ENCODE results near the gene LRSAM1.
"Not testable (repeated sequence)": the region's sequence is repeated elsewhere in the genome, so short reads cannot be mapped to it uniquely, and the experiment has no call there.

LRSAM1 gene

DNA sequence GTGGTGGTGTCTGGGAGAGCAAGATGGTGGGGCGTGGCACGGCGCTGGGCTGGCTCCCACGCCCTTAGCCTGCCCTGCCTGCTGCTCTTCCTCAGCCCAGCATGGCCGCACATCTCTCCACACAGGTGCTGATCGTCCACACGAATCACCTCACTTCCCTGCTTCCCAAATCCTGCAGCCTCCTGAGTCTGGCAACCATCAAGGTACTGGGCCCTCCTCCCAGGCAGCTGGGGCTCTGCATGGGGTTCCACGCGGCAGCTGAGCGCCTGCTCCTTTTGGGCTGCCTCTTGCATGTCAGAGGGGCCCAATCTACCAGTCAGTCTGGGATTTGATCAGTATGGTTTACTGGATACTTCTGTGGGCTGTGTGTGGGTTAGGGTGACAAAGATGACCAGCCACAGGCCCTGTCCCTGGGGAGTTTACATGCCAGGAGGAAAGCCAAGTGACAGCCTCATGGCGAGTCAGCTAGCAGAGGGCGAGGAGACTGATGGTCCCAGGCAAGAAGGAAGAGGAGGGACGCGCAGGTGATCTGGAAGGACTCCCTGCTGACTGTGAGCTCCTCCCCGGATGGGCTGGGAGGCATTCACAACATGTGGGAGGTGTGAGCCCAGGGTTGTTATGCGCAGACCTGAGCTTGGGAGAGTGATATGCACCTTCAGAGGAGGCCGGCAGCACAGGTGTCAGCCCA, 6.0 kb downstream of the LRSAM1 start:
- DNase-seq (ENCODE audit: low read depth): no peak

DNA sequence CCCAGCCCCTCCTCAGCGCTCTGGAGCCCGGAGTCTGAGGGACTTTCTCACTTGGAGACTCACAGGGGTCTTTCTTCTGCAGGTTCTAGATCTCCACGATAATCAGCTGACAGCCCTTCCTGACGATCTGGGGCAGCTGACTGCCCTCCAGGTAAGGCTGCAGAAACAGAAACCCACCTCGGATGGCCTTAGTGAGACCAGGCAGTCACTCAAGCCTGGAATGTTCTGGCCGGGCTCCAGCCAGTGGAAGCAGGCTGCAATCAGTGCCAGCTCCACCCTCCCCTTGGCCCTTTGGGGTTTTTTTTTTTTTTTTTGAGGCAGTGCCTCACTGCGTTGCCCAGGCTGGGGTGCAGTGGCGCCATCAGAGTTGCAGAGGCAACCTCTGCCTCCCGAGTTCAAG, 7.6 kb downstream of the LRSAM1 start:
- no peak for DNase-seq (ENCODE audit: low read depth)

DNA sequence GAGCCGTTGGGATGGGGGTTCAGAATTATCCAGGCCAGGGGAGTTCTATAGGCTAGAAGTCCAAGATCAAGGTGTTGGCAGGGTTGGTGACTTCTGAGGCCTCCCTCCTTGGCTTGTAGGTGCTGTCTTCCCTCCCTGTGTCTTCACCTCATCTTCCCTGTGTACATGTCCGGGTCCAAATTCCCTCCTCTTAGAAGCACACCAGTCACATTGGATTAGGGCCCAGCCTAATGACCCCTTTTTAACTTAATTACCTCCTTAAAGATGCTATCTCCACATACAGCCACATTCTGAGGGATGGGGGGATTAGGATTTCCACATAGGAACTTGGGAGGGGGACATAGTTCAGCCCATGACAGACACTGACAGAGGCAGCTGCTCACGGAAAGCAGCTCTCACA, 12.1 kb downstream of the LRSAM1 start:
- DNase-seq (ENCODE audit: low read depth): no peak

DNA sequence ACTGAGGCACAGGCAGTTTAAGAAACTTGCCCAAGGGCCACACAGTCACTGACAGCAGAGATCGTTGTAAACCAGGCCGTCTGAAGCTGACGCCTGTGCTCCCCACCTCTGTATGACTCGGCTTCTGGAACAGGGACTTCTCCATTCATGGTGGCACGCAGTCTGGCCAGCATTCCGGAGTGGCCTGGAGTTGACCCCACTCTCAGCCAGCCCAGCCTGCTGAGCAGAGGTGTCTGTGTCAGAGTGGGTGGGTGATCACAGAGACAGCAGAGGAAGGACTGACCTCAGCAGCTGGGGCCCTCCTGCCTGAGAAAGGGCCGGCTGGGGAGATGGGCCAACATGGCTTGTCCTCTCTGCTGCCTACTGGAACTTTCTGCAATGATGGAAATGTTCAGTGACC, 12.6 kb downstream of the LRSAM1 start:
- no peak for DNase-seq (ENCODE audit: low read depth)

DNA sequence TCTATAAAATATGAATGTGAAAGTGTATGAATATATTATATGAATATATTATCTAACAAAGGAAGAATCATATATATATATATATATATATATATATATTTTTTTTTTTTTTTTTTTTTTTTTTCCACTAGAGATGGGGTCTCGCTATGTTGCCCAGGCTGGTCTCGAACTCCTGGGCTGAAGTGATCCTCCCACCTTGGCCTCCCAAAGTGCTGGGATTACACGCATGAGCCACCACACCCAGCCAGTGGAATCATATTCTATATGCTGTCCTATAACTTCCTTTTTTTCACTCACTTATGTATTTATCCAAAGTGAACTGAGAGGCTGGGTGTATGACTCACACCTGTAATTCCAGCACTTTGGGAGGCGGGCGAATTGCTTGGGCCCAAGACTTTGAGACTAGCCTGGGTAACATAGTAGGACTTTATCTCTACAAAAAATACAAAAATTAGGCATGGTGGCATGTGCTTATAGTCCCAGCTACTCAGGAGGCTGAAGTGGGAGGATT, 15.2 kb downstream of the LRSAM1 start:
- DNase-seq (ENCODE audit: low read depth): not testable (repeated sequence)

DNA sequence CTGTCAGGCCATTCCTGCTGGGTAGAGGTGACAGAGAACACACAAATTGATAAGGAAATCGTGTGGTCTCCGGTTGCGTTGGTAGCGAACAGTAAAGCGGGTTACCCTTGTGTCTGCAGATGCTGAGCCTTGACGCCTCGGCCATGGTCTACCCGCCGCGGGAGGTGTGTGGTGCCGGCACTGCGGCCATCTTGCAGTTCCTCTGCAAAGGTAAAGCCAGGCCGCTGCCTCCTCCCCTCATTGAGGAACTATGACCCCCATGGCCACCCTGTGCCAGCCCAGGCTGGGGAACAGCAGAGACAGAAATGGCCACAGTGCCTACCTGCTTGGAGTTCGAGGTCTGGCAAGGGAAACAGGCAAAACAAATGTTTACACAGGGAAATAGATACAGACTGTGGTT, 16.3 kb downstream of the LRSAM1 start:
- DNase-seq (ENCODE audit: low read depth): no peak

DNA sequence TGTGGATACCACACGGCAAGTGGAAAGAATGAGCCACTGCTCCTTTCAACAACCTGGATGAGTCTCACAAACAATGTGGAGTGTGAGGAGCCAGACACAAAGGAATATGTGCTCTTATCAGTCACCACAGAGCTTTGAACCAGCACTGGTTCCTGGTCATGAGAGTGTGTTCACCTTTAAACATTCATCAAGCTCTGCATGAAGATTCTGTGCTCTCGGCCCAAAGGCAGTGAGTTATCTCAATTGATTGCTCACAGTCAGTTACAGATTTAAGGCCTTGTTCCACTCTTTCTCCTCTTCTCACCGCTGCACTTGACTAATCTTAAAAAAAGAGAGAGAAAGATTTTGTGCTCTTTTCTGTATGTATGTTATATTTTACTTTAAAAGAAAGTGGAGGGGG, 19.4 kb downstream of the LRSAM1 start:
- no peak for DNase-seq (ENCODE audit: low read depth)

DNA sequence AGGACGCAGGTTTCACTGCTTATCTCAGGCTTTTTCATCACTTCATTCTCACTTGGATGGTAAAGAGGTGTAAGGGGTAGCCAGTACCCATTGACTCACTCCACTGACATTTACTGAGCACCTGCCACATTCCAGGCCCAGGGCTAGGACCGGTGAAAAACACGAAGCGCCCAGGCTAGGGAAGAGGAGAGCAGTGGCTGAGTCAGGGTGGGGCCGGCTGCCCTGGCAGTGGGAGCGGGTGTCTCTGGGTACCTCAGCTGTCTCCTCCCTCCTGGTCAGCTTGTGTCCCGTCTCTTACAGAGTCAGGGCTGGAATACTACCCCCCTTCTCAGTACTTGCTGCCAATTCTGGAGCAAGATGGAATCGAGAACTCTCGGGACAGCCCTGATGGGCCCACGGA, 22.2 kb downstream of the LRSAM1 start:
- no peak for DNase-seq (ENCODE audit: low read depth)

DNA sequence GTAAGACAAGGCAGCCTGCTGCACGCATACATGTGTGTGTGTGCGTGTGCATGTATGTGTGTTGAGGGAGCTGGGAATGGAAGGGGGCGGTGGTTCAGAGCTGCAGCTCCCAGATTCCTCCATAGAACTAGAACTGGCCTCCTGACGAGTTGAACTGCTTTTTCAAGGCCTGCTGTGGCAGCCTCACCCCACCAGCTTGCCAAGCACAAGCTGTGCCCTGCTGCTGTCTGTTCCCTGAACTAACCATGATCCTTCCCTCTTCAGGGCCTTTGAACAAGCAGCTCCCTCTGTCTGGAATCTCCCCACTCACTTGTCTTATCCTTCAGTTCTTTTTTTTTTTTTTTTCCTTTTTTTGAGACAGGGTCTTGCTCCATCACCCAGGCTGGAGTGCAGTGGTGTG, 22.6 kb downstream of the LRSAM1 start:
- DNase-seq (ENCODE audit: low read depth): no peak

DNA sequence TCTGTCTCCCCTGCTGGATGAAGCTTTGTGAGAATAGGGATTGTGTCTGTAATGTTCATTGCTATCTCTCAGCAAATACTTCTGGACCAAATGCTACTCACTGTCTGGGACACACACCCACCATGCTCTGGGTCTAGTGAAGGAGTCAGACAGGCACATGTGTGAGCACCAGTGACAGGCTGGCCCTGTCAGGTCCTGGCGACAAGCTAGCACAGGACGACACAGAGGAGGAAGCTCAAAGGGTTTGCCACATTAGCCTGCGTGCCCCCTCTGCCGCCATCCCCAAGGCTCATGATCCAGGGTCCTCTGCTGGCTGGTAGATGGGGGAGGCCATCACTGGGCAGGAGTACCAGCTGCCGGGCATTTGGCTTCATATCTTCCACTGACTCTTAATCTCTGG, 23.3 kb downstream of the LRSAM1 start:
- no peak for DNase-seq (ENCODE audit: low read depth)

DNA sequence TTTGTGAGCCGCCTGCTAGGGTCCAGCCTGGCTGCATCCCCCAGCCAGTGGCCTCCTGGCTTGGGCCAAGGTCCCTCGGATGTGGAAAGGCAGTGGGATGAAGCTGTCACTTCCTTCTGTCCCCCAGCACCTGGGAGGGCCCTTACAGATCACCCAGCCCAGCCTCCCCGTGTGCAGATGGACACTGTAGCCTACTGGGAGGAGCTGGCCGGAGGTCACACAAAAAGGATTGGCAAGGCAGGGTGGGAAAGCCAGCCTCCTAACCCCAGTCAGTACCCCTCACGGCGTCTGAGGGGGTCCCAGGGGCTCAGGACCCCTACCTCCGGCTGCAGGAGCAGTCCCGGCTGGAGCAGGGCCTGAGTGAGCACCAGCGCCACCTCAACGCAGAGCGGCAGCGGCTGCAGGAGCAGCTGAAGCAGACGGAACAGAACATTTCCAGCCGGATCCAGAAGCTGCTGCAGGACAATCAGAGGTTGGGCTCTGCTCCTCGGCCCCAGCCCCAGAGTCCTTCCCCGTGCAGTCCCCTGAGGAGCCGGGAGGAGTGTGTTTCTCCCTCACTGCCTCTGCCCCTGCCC, 28.3 kb downstream of the LRSAM1 start:
- DNase-seq (ENCODE audit: low read depth): no peak

DNA sequence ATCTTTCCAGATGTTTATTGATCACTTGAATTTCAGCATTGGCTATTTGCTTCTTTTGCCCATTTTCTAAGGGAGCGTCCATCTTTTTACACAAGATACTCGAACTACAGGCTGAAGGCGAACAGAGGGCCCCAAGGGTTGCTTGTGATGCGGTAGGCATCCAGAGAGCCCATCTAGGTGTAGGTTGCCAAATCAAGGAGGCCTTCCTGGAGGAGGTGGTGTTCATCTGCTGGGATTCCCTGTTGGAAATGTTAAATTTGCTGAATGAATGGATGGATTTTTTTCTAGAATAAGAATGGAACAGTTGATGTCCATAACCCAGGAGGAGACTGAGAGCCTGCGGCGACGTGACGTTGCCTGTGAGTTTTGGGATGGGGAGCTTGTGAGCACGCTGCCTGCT, 31.4 kb downstream of the LRSAM1 start:
- DNase-seq (ENCODE audit: low read depth): no peak

DNA sequence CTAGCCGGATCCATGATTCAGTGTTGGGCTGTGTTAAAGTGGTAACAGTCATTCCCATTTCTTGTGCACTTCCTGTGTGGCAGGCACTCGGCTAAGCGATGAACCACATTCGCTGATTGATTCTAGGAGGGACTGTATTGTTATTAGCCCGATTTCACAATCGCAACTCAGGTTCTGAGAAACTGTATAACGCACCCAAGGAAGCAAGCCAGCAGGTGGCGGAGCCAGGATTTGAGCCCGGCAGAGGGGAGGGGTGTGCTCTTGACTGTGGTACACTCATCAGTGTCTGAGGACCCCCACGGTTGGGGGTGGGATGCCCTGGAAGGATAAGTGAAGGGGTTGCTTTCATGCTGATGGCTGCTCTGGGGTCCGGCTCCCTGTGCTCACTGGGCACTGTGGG, 34.7 kb downstream of the LRSAM1 start:
- no peak for DNase-seq (ENCODE audit: low read depth)

DNA sequence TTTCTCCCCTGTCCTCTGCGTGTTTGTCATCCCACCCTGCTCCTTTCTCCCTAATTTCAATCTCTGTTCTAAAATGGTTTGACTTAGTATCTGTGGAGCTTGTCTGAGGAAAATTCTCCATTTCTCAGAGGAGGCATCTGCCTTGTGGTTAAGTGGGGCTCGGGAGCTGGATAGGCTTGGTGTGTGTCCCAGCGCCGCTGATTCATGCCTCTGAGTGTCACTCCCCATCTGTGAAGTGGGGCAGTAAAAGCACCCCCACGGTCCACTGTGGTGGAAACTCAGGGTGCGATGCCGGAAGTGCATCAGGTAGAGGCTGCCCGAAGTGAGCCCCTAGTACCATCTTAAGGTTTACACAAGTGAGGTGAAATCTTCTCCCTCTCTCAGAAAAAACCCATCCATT, 37.6 kb downstream of the LRSAM1 start:
- no peak for DNase-seq (ENCODE audit: low read depth)

DNA sequence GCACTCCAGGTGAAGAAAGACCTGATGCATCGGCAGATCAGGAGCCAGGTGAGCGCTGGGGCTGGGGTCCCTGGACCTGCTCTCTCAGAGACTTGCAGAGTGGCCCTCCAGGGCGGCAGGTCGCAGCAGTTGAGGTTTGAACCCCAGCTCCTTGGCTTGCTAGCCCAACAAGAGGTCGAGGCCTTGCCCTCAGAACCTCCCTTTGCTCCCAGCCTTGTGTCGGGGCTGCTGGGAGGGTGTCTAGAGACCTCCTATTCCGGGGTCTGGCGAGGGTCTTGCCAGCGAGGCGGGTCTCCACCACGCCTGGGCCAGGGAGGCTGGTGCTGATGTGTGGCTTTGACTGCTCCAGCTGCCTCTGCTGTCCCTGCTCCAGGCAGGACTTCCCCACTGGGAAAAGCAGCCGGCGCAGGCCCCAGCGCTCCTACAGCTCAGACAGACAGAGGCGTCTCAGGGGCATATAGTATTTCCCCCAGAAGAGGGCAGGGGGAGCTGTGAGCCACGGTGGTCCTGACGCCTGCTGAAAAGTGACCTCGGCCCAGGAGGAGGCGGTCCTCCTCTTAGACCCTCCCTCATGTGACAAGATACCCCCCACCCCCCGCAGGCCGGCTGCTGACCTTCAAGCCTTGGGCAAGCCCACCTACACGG, 38.3 kb downstream of the LRSAM1 start:
- DNase-seq (ENCODE audit: low read depth): no peak

DNA sequence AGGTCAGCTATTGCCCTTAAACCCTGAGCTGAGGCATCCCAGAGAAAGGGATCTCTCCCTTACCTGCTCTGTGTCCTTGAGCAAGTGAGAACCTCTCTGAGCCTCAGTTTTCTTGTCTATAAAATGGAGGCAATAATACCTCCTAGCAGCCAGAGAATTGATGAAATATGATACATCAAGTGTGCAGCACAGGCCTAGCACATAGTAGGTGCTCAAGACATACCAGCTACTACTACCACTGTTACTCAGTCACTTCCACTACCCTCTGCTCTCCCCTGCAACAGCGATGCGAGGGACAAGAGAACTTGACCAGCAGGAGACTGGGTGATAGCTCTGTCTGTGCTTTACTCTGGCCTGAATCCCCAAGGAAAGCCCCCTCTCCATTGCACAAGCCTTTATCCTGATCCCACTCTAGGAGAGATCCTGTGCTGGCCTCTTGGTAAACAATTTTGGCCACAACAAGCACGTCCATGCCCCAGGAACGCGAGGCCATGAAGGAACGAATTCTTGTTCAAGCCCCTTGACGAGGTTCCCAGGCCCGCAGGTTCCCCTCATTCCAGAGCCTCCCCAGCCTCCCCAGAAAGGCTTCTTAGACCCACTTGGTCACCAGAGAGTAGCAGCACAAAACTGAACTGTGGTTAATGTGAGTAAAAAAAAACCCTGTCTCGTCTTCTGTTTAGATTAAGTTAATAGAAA, 39.4 kb downstream of the LRSAM1 start:
- DNase-seq (ENCODE audit: low read depth): no peak

DNA sequence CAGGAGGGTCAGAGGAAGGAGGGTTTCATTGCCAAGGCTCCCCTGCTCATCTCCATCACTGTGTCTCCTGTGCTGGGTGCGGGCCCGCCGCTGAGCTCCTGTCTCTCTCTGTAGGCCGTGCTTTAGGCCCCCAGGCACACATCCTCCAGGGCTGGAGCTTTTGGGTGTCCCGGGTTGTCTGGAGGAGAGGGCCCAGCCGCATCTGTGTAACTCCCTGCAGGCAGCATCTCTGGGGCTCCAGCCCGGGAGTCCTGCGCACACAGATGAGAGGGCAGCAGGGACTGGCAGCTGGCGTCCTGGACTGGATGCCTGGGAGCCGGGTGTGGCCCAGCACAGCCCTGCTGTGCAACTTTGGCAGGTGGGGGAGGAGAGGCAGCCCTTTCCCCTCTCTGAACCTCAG, 40.2 kb downstream of the LRSAM1 start:
- DNase-seq (ENCODE audit: low read depth): no peak

DNA sequence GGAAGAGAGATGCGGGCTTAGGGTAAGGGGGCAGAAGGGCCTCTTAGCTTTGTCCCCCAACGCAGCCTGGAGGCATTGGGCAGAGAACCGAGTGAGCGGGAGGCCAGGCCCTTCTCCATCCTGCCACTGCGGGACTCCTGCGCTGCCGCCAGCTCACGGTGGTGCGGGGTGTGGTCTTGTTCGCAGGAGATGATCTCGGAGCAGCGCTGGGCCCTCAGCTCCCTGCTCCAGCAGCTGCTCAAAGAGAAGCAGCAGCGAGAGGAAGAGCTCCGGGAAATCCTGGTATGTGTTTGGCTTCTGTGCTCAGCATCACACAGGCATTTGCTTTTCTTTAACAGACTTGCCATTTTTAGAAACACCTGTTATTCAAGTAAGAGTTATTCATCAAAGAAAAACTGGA, 41.3 kb downstream of the LRSAM1 start:
- DNase-seq (ENCODE audit: low read depth): no peak

DNA sequence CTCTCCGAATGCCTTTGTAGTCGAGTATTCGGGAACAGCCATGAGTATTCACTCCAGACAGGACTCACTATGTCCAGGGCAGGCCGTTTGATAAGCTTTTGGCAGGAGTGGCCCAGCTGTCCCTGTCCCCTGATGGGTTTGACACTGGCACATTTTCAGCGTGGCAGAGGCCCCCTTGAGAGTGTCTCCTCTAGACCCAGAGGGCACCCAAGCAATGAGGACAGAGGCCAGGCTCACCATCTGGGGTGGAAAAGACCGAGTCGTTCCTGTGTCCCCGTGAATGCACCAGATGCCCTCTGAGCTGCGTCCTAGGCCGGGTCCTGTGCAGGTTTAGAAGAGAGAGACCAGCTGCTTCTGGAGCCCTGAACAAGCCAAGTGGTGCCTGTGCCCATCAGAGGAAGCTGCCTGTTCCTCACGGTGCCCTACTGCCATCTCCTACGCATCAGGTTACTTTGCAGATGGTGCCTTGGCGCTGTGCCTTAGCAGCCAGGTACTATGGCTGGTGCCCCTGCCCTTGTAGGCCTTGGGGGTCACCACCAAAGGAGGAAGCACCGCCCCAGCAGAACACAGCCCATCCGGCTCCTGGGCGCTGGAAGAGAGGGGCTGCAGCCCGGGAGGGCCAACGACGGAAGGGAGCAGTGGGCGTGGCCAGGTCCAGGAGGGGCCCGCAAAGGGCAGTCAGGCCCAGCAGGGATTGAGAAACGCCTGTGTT, 42.4 kb downstream of the LRSAM1 start:
- DNase-seq (ENCODE audit: low read depth): no peak

DNA sequence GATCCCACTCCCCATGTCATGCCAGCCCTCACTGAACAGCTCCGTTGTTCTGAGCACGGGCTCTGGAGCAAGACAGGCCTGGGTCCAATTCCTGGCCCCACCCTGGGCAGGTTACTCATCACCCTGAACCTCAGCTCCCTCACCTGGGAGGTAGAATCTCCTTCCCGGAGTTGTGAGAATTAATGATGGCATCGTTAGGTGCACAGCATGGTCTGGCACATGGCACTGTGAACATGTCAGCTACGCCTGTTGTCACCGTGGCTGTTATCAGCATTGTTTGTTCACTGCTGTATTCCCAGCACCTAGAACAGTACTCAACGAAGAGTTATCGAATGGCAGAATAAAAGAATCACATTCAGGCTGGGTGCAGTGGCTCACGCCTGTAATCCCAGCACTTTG, 43.0 kb downstream of the LRSAM1 start:
- no peak for DNase-seq (ENCODE audit: low read depth)

DNA sequence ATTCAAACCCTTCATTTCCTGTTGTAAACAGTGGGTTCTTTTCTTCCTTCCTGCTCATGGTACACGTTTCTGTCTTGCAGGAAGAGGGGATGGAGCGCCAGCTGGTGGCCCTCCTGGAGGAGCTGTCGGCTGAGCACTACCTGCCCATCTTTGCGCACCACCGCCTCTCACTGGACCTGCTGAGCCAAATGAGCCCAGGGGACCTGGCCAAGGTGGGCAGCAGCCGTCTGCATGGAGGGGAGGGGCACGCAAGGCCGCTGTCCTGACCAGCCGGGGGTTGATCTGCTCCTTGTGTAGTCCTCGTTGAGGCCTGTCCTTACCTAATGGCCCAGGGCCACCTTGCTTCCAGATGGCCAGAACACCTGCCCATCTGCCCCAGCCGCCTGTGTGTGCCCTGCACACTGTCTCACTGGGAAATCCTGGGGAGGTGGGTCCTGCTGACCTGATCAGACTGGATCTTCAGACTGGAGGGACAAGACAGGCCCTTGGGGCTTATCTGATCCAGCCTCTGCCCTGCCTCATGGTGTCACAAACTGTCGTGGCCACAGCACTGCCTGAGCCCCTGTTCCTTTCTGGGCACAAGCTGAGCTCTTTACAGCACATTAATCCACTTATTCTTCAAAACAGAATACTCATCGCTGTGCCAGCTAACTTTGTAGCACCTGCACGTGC, 44.7 kb downstream of the LRSAM1 start:
- DNase-seq (ENCODE audit: low read depth): no peak

DNA sequence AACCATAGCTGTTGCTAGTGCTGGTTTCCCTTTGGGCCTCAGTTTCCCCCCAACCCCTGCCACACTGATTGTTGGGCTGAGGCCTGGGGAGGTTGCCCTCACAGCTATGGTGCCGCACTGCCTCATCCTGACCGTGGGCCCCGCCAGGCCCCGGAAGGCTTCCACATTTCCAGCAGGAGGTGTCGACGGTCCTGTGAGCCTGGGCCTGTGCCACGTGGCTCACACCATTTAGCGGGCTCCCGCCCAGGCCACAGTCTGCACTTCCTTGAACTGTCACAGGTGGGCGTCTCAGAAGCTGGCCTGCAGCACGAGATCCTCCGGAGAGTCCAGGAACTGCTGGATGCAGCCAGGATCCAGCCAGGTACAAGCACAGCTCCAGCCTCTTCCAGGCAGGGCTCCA, 45.7 kb downstream of the LRSAM1 start:
- DNase-seq (ENCODE audit: low read depth): no peak

Data from activated T-cell treated with anti-CD3 and anti-CD28 coated beads for 1 hour (primary cell).